Aorta (tissue), 5 donors: ENCODE measurements around the gene PNPLA3. TPM values are rescaled to one million over a fixed set of nuclear protein-coding genes. Genes with fewer than 3 reads are reported as not detected.

ENCODE experiments used
- ATAC-seq: fragments of 200-7000 bp; cut with Tn5 transposase; one replicate; pipeline ENCODE4 v1.9.1; 2022; ENCODE audit warnings: moderate library complexity; ENCODE audit not compliant: low FRiP score
- DNase-seq, 2 donors: peaks; one replicate each; pipeline ENCODE4 v3.0.0-alpha.2; 2020
- H3K27ac ChIP-seq, 2 donors: one replicate each; pipeline ENCODE4 v1.5.1; 2013; ENCODE audit warnings: low read length in 2 of 2, mild to moderate bottlenecking in 2 of 2, moderate library complexity in 2 of 2, control low read depth in 1 of 2, inconsistent platforms in 1 of 2, low read depth in 1 of 2
- H3K27me3 ChIP-seq, 2 donors: one replicate each; pipeline ENCODE4 v1.6.1; 2013; ENCODE audit warnings: control low read depth in 1 of 2, low read length in 1 of 2, mild to moderate bottlenecking in 1 of 2, moderate library complexity in 1 of 2; ENCODE audit not compliant: insufficient read depth in 2 of 2, control insufficient read depth in 1 of 2
- H3K36me3 ChIP-seq, 2 donors: one replicate each; pipeline ENCODE4 v1.6.1; 2013; ENCODE audit warnings: control low read depth in 1 of 2, low read length in 1 of 2, mild to moderate bottlenecking in 1 of 2; ENCODE audit not compliant: insufficient read depth in 2 of 2, control insufficient read depth in 1 of 2
- H3K4me1 ChIP-seq, 2 donors: one replicate each; pipeline ENCODE4 v1.6.1; 2013; ENCODE audit warnings: low read length in 2 of 2, control low read depth in 1 of 2, mild to moderate bottlenecking in 1 of 2, moderate library complexity in 1 of 2; ENCODE audit not compliant: insufficient read depth in 2 of 2, control insufficient read depth in 1 of 2
- H3K4me3 ChIP-seq, 2 donors: one replicate each; pipeline ENCODE4 v1.5.1; 2013; ENCODE audit warnings: low read length in 2 of 2, control low read depth in 1 of 2, mild to moderate bottlenecking in 1 of 2
- H3K9me3 ChIP-seq: one replicate; pipeline ENCODE4 v1.6.1; 2013; ENCODE audit warnings: mild to moderate bottlenecking, low read length; ENCODE audit not compliant: control insufficient read depth
- WGBS, 2 donors: extraction: QIAGEN DNeasy Blood & Tissue Kit; methylation state at CpG; one replicate each; pipeline ENCODE4 v1.1.7; 2013; 5-methylcytosine and 5-hydroxymethylcytosine counted together
- intact Hi-C, 2 donors: fragments of 100-400 bp; cut with DNase I; formaldehyde crosslinking; loops; one replicate each; pipeline versions ENCODE4 v1.14.2 to v1.15.0; 2022
- polyA plus RNA-seq, 2 donors: library from polyadenylated mRNA; stranded (reverse); fragments of 200-250 nt; gene quantifications; one replicate each; pipeline ENCODE4 v1.2.3, GENCODE V29; 2013
- total RNA-seq, 2 donors: library from RNA; stranded (reverse); fragmentation: NEBNext Ultra II Directional; extraction: Animal tissue kit (Norgen Biotek cat#: 25700); gene quantifications; one replicate each; pipeline ENCODE4 v1.2.1, GENCODE V29; 2021
- donor health status: healthy with polysubstance abuse.
- donor health status: Bipolar disorder and iron deficiency.
- donor health status: DM: no; HTN: no; CAD: no.
- donor health status: DM: no; HTN: no; CAD: no.
- donor health status: DM: yes; HTN: yes; CAD: no.

PNPLA3 gene
- total and polyA plus RNA-seq, 4 donors = 1.3 TPM; not detected in 3

GRCh38 chr22:43964314-43964857, 40.8 kb downstream of the PNPLA3 start:
- H3K27ac ChIP-seq = no peak overlapping the region
- no peak for ATAC-seq
- H3K4me3 ChIP-seq = no peak overlapping the region
- intact Hi-C loops = no loop called here
- H3K9me3 ChIP-seq = no peaks in the 10 kb centered on the region
- no peaks in the 10 kb centered on the region for H3K27me3 ChIP-seq
- WGBS, 2 donors = 97% methylated on average over 10 of the region's 10 CpGs
- DNase-seq = no peak
- H3K4me1 ChIP-seq = no peaks in the 10 kb centered on the region
- H3K36me3 ChIP-seq = peaks cover 0 to 17% of the 10 kb centered on the region in 2 donors

GRCh38 chr22:43967069-43967468, 43.5 kb downstream of the PNPLA3 start:
- DNase-seq (no peak), ATAC-seq (no peak)
- intact Hi-C loops = no loop called here
- Histone ChIP-seq H3K27ac (no peak overlapping the region), H3K9me3 (no peaks in the 10 kb centered on the region), H3K4me1 (no peaks in the 10 kb centered on the region), H3K36me3 (peaks cover 0 to 17% of the 10 kb centered on the region in 2 donors), H3K27me3 (no peaks in the 10 kb centered on the region), H3K4me3 (no peak overlapping the region)
- 93% methylated on average over 7 of the region's 7 CpGs for WGBS, 2 donors

- DNase-seq (peak in 1 of 2 donors; percentile 13), ATAC-seq (no peak)
- H3K4me3 ChIP-seq = no peak overlapping the region
- no peaks in the 10 kb centered on the region for H3K9me3 ChIP-seq
- intact Hi-C loops = no loop called here
- H3K36me3 ChIP-seq = peaks cover 3 to 18% of the 10 kb centered on the region in 2 donors
- 96 to 99% methylated on average over 7 of the region's 7 CpGs for WGBS, 2 donors
- H3K27ac ChIP-seq = no peak overlapping the region
- no peaks in the 10 kb centered on the region for H3K27me3 ChIP-seq
- no peaks in the 10 kb centered on the region for H3K4me1 ChIP-seq
Observed at GRCh38 chr22:43968614-43969013, 45.0 kb downstream of the PNPLA3 start.

GRCh38 chr22:43969021-43969878, 45.6 kb downstream of the PNPLA3 start:
- H3K4me3 ChIP-seq = no peak overlapping the region
- H3K4me1 ChIP-seq = no peaks in the 10 kb centered on the region
- intact Hi-C loops = no loop called here
- H3K9me3 ChIP-seq = no peaks in the 10 kb centered on the region
- H3K27ac ChIP-seq = no peak overlapping the region
- 91 to 93% methylated on average over 19 of the region's 19 CpGs for WGBS, 2 donors
- H3K27me3 ChIP-seq = no peaks in the 10 kb centered on the region
- ATAC-seq = no peak
- H3K36me3 ChIP-seq = peaks cover 3 to 20% of the 10 kb centered on the region in 2 donors
- no peak for DNase-seq

GRCh38 chr22:43969989-43970755, 46.6 kb downstream of the PNPLA3 start:
- Histone ChIP-seq H3K27ac (no peak overlapping the region), H3K4me3 (no peak overlapping the region), H3K27me3 (no peaks in the 10 kb centered on the region), H3K9me3 (no peaks in the 10 kb centered on the region), H3K36me3 (peaks cover 3 to 15% of the 10 kb centered on the region in 2 donors), H3K4me1 (no peaks in the 10 kb centered on the region)
- ATAC-seq (no peak), DNase-seq (no peak)
- 90 to 92% methylated on average over 8 of the region's 8 CpGs for WGBS, 2 donors
- intact Hi-C loops = no loop called here

- 92 to 94% methylated on average over 8 of the region's 8 CpGs for WGBS, 2 donors
- intact Hi-C loops = no loop called here
- Histone ChIP-seq H3K27me3 (no peaks in the 10 kb centered on the region), H3K4me1 (no peaks in the 10 kb centered on the region), H3K36me3 (peaks cover 3 to 15% of the 10 kb centered on the region in 2 donors), H3K4me3 (no peak overlapping the region), H3K9me3 (no peaks in the 10 kb centered on the region), H3K27ac (no peak overlapping the region)
- ATAC-seq (no peak), DNase-seq (no peak)
Observed at GRCh38 chr22:43971112-43971511, 47.5 kb downstream of the PNPLA3 start.

- no peak overlapping the region for H3K4me3 ChIP-seq
- ATAC-seq (no peak), DNase-seq (no peak)
- intact Hi-C loops = no loop called here
- WGBS, 2 donors = 93 to 94% methylated on average over 10 of the region's 10 CpGs
- no peaks in the 10 kb centered on the region for H3K27me3 ChIP-seq
- no peaks in the 10 kb centered on the region for H3K4me1 ChIP-seq
- H3K9me3 ChIP-seq = no peaks in the 10 kb centered on the region
- H3K36me3 ChIP-seq = peaks cover 3 to 9% of the 10 kb centered on the region in 2 donors
- H3K27ac ChIP-seq = no peak overlapping the region
Observed at GRCh38 chr22:43972931-43973462, 49.4 kb downstream of the PNPLA3 start.

- ATAC-seq (no peak), DNase-seq (peak in 1 of 2 donors; percentile 48)
- intact Hi-C loops = no loop called here
- WGBS, 2 donors = 91 to 93% methylated on average over 19 of the region's 19 CpGs
- Histone ChIP-seq H3K27me3 (no peaks in the 10 kb centered on the region), H3K9me3 (no peaks in the 10 kb centered on the region), H3K27ac (no peak overlapping the region), H3K4me3 (no peak overlapping the region), H3K4me1 (no peaks in the 10 kb centered on the region), H3K36me3 (peaks cover 5 to 8% of the 10 kb centered on the region in 2 donors)
Observed at GRCh38 chr22:43974028-43974545, 50.5 kb downstream of the PNPLA3 start.
